Measurements from ENCODE around the gene PKMYT1.
A peak's percentile ranks its signal among the peaks of the same experiment; 100 is the strongest.

Gene PKMYT1

DNA sequence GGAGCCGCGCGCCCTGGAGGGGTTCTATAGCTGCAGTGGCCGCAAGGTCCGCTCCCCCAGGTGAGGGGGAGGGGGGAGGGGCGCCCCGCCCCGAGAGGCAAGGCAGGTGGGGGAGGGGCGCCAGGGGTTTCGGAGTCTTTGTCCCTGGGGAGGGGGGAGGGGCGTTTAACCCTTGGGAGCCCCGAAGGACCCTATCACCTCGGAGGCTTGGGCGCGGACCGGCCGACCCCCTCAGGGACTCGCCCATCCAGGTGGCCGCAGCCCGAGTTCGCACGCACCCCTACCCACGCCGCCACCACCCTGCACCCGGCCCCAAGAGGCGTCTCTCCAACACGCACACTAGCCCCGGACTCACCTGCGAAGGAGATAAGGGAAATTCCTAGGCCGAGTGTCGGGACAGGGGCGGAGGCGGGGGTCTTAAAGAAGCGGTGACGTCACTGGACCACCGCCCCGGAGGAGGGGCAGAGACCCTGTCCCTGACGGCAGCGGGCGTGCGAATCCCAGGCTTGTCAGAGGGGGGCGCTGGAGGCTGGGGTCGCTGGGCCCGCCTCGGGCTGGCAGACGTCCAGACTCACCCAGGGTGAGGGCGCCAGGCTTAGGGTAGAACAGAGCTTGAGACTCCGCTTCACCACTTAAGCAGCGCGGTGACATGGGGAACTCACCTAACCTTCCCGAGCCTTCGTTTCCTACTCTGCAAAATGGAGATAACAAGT lies 37.7 kb upstream of the PKMYT1 start, which contains the start of gene CLDN6:
TSS of gene CLDN6 (minus strand) at position 390 of the 713 bp plus-strand sequence. CDS start 2,162 bp downstream, outside the sequence.
- DNase-seq, result peak; percentile 61 to 66

- DNase-seq, result no peak
Observed at GRCh38 chr16:3017344-3017743, 37.1 kb upstream of the PKMYT1 start.

DNA sequence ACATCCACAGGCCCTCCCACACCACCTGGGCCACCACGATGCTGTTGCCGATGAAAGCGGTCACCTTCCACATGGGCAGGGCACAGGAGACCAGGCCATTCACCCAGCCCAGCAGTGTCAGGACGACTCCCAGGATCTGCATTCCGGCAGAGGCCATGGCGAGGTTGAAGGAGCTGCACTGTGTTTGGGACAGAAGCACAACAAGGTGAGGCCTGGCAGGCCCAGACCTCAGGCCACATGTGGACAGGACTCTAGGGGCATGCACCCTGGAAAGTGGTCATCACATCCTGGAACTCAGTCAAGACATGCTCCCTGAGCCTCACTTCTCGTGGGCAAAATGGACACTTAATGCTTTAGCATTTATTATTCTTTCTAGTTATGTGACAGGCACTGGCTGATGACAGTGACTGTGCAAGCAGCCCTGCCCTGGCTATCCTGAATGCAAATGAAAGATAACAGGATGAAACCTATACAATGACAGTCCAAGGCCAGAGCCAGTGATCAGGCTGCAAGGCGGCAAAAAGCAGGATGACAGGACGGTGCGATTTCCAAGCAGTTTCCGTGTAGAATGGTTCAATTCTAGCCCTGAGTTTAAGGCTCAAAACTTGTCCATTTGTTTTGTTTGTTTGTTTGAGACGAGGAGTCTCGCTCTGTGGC lies 35.7 kb upstream of the PKMYT1 start:
- no peak for DNase-seq

DNA sequence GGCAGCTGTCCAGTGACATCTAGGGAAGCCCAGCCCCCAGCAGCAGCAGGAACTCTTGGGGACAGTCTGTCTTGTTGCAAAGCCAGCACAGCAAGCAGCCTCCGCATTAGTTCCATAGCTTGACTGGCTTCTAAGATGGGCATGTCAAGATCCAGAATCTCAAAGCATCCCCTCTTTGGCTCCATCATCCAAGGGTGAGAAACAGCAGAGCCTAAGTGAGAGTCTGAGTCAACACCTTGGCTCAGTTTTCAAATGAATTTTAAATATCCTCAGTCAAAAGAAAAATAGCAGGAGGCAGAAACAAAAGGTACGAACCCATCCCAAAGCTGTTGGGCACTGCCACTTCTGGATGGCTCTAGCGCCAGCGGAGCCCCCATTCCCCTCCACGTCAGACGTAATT lies 34.7 kb upstream of the PKMYT1 start:
- no peak for DNase-seq

- DNase-seq, result no peak
Observed at GRCh38 chr16:3013998-3014690, 33.9 kb upstream of the PKMYT1 start.

DNA sequence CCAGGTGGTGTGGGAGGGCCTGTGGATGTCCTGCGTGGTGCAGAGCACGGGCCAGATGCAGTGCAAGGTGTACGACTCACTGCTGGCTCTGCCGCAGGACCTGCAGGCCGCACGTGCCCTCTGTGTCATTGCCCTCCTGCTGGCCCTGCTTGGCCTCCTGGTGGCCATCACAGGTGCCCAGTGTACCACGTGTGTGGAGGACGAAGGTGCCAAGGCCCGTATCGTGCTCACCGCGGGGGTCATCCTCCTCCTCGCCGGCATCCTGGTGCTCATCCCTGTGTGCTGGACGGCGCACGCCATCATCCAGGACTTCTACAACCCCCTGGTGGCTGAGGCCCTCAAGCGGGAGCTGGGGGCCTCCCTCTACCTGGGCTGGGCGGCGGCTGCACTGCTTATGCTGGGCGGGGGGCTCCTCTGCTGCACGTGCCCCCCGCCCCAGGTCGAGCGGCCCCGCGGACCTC lies 33.3 kb upstream of the PKMYT1 start:
- DNase-seq, result no peak

GRCh38 chr16:3012828-3013420 lies 32.7 kb upstream of the PKMYT1 start, which contains the start of gene CLDN9:
CLDN9 (plus strand) TSS chr16:3012923; CDS start chr16:3013363, 440 bp downstream.
- DNase-seq, result no peak

GRCh38 chr16:3012246-3012645 lies 32.0 kb upstream of the PKMYT1 start:
- no peak for DNase-seq

- DNase-seq, result no peak
Observed at GRCh38 chr16:3010510-3010909, 30.3 kb upstream of the PKMYT1 start.

- no peak for DNase-seq
Observed at GRCh38 chr16:3009568-3010390, 29.5 kb upstream of the PKMYT1 start.

DNA sequence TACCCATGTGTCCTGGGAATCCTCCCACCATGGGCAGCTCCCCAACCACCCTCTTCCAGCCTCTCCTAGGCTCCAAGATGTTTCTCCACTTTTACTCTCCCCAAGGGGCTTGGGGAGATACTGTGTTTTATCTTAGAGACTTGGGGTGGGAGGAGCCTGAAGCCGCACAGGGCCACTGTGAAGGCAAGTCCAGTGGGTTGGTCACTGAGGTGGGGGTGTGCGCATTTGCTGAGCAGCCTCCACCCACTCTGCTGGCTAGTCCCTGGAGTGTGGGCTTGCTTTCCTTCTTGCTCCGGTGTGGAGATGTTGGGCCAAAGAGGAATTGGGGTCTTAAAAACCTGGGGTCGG lies 28.4 kb upstream of the PKMYT1 start:
- no peak for DNase-seq

GRCh38 chr16:3007957-3008689 lies 27.9 kb upstream of the PKMYT1 start:
- no peak for DNase-seq

GRCh38 chr16:3007059-3007956 lies 27.1 kb upstream of the PKMYT1 start:
- DNase-seq, result no peak

GRCh38 chr16:3004781-3005284 lies 24.6 kb upstream of the PKMYT1 start:
- no peak for DNase-seq

DNA sequence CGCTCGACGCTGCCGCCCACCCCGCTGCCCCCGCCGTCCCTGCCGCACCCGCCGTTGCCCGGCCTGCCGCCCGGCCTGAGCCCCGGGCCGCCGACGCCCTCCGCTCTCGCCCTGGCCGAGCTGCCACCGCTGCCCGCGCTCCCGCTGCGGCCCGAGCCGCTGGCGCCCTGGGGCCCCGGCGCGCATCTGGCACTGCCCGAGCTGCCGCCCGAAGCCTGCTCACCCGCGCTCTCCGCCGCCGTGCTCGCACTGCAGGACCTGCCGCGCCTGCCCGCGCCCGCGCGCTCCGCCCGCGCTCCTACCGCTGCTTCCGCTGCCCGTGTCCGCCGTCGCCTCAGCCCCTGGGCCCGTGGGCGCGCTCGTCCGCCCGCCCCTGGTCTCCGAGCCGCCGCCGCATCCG lies 24.1 kb upstream of the PKMYT1 start:
- DNase-seq, result no peak

GRCh38 chr16:3003582-3004270 lies 23.5 kb upstream of the PKMYT1 start:
- peak; percentile 94 to 98 for DNase-seq

DNA sequence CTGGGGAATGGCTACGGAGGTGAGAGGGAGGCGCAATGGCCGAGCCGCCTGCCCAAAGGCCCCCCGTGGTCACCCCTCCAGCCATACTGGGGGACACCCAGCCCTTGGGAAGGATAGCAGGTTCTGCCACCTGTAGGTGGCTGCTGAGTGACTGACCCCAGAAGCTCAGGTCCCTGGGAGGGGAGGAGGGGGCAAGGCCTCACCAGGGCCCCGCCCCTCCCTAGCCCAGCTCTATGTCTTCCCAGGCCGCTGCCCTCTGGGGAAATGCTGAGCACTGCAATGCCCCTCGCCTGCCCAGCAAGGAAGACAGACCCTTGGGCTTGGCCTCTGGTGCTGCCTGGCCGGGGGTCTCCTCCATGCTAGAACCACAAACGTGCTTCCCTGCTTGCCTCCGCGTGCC lies 21.1 kb upstream of the PKMYT1 start:
- no peak for DNase-seq

DNA sequence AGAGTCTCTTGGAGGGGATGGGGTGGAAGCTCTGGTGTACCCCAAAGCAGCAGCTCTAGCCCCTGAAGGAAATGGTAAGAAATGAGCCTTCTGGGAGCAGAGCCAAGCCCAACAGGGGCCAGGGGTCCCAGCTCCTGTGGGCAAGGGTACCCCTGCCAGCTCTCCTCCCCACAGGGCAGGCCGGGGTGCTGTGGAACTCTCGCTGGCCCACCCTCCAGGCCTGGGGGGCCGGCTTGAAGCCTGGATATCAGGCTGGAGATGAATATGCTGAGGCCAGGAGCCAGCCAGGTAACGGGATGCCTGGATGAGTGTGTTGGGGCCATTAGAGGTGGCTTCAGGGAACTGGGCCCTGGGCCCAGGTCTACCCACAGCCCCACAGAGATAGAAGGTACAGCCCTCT lies 20.3 kb upstream of the PKMYT1 start:
- no peak for DNase-seq

- no peak for DNase-seq
Observed at GRCh38 chr16:2999929-3000328, 19.7 kb upstream of the PKMYT1 start.

GRCh38 chr16:2996298-2996697 lies 16.1 kb upstream of the PKMYT1 start:
- no peak for DNase-seq

Data from activated T-cell treated with anti-CD3 and anti-CD28 coated beads, Interleukin-2, amount 50 U/mL, for 48 hours (primary cell).